ENCODE measurements around the gene SLC5A6.

SLC5A6 gene

DNA sequence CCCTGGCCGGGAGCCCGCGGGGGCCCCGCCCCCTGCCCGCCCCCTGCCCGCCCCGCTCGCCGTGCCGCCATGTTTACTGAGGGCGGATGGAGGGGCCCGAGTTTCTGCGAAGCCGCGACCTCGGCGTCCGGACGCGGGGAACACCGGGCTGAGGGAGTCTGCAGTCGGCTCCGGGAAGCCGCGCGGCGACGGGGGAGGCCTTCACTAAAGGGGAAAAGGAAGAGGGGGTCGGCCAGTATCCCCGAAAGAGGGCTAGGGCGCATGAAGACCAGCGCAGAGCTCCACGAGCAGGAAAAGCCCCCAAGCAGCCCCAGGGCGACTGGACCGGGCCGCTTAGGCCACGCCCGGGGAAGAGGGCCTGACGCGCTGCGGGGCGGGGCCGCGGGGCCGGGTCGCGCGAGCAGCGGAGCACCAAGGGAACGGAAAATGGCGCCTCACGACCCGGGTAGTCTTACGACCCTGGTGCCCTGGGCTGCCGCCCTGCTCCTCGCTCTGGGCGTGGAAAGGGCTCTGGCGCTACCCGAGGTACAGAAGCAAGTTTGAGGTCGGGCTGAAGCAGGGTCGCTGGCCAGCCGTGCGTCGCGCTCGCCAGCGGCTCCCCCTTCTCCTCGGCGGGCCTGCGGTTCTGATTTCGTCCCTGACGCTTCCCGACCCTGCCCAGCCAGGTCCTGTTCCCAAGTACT lies at the start of gene SLC5A6, which contains the start of gene ATRAID:
SLC5A6 (minus strand) TSS at position 326 of the 683 bp plus-strand sequence. CDS start 4,618 bp downstream, outside the sequence.
ATRAID (plus strand) TSS at position 99 of the 683 bp plus-strand sequence; CDS start at position 427, 328 bp downstream.
- peak; percentile 85 for DNase-seq (ENCODE audit: low spot score)

DNA sequence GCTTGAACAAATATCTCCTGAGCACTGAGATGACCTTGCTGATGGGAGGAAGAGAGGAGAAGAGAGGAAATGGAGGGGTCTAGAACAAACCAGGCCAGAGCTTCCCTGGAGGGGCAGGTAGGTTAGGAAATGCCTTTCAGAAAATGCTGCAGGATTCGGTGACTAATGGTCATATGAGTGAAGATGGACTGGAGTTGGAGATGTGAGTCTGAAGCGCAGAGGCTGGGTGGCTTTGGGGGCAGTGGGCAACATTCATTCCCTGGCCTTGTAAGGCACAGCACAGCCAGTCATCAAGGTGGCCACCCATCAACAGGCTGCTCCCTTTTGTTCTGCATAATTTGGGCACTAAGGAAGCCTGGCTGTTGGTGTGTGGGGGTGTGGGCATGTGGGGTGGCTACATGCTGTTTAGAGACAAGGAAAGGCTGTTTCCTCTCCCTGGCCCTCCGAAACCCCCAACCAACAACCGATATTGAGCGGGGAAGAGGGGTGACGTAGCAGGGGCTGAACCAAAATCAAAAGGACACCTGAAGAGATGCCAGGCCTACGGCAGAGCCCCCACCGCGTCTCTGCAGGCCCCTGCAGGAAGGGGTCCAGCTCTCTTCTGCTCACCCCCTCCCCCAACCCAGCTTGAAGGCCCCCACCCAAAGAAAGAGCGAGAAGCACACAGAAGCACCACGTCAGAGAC lies 49.3 kb upstream of the SLC5A6 start:
- no peak for DNase-seq (ENCODE audit: low spot score)

DNA sequence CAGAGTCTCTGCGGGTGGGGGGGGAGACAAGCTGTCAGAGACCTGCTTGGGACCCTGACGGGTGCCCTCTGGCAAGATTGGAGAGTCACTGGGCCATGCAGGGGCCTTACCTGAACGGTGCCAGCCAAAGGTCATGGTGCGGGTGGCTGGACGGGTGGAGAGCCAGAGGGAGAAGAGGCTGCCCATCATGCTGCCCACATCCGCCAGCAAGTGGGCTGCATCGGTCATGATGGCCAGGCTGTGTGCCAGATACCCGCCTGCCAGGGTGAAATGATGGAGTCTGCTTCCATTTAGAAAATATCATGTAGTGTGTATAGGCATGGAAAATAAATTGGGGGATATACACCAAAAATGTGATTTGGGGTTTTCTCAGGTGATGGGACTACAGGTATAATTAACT lies 46.0 kb upstream of the SLC5A6 start:
- no peak for DNase-seq (ENCODE audit: low spot score)

DNA sequence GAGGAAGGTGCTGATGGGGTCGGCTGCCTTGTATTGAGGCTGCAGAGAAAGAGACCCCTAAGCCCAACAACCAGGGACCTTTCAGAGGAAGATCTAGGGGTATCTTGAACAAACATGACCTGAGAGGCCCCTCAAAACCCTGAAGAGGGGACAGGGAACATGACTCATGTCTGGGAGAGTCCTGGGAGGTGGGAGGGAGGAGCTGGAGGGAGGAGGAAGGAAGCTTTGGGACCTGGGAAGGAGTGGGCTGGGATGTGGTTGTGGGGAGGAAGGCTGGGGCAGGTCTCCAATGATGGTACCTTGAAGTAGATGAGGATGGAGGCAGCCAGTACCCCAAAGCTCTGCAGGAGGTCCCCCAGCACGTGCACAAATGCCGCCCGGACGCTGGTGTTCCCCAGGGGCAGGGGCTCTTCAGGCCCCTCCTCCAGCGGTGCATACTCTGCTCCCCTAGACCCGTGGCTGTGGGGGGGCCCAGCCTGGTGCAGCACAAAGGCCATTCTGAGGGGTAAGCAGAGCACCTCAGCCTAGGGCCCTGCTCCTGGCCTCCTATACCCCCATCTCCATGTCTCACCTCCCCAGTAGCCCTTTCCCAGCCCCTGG lies 44.9 kb upstream of the SLC5A6 start:
- DNase-seq (ENCODE audit: low spot score), result no peak

GRCh38 chr2:27255660-27256059 lies 43.6 kb upstream of the SLC5A6 start:
- DNase-seq (ENCODE audit: low spot score), result no peak

DNA sequence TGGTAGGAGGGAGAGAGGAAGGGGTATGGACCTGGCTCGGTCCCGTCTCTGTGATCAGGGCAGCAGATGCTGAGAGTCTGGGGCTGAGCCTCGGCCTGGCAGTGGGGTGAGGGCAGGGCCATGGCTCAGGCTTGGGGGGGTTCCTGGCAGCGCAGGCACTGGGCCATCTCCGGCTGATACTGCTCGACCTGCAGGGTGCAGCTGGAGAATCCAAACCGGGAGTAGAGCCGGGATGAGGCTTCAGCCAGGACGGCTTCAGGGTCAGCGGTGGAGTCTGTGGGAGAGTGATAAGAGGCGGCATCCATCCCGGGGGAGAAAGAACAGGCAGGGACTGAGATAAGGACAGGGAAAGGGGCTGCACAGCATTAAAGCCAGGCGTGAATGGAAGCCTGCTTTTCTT lies 43.1 kb upstream of the SLC5A6 start:
- DNase-seq (ENCODE audit: low spot score), result no peak

- DNase-seq (ENCODE audit: low spot score), result no peak
Measured at GRCh38 chr2:27251766-27252165, 39.7 kb upstream of the SLC5A6 start.

GRCh38 chr2:27250652-27251379 lies 38.7 kb upstream of the SLC5A6 start:
- no peak for DNase-seq (ENCODE audit: low spot score)

- DNase-seq (ENCODE audit: low spot score), result peak; percentile 27
Measured at GRCh38 chr2:27249891-27250651, 38.0 kb upstream of the SLC5A6 start.

DNA sequence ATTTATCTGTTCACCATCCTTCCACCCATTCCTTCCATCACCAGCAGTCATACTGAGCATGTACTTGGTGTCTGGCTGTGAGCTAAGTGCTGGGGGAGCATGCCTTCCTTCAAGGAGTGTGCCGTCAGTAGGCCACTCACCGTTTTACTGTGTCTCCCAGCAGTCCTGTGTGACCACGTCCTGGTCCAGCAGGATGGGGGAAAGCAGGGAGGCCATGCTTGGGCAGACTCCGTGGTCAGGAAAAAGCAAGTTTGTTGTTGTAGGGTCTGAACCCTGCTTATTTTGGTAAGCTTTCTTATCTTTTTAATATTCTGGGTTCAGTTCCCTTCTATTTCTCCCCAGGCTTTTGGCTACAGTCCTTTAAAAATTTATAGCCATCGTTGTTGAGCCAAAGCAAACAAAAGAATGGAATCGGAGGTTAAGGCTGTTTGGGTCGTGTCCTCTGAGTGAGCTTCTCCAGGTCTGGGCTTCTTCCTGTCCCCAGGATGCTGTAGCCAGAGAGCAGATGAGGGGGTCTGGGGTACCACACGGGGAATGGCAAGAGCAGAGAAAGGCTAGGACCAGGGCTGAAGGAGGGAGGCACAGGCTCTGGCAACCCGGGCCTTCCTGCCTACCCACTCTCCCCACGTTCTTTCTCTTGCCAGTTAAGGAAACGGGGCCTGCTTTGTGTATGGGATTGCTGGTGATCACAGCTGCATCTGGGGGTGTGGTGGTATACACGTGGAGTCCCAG lies 37.3 kb upstream of the SLC5A6 start:
- no peak for DNase-seq (ENCODE audit: low spot score)

DNA sequence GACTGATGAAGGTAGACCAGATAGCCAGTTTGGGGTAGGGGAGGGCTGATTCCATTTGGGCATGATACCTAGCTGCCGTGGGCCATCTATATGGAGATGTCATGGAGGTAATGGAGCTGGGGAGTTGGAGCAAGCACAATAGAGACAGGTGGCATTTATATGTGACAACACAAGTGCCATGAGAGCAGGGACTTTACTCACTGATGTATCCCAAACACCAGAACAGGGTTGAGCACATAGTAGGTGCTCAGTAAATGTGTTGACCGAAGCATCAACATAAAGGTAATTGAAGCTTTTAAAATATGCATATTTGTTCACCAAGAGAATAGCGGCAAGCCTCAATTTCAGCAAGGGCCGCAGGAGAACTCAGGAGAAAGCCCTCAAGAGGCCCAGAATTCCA lies 35.8 kb upstream of the SLC5A6 start:
- no peak for DNase-seq (ENCODE audit: low spot score)

DNA sequence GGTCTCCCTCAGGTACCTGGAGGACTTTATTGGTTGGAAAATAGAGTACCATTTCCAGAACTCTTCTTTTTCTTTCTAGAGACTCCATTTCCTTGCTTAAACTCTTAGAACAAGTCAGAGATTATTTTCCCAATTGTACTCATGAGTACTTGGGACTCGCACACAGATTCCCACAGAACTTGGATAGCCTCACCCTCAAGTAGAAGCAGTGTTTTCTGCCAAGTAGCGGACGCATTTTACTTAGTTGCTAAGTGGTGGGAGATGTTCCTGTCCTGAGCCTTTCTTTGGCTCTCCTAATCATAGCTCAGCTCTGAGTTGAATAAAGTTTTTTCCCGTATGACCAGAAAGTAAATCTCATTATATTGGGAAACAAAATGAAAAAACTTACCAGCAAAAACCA lies 33.6 kb upstream of the SLC5A6 start:
- no peak for DNase-seq (ENCODE audit: low spot score)

- no peak for DNase-seq (ENCODE audit: low spot score)
Measured at GRCh38 chr2:27245116-27245515, 33.0 kb upstream of the SLC5A6 start.

GRCh38 chr2:27243391-27244130 lies 31.5 kb upstream of the SLC5A6 start:
- DNase-seq (ENCODE audit: low spot score), result no peak

GRCh38 chr2:27242614-27242951 lies 30.5 kb upstream of the SLC5A6 start:
- DNase-seq (ENCODE audit: low spot score), result no peak

- DNase-seq (ENCODE audit: low spot score), result no peak
Measured at GRCh38 chr2:27241761-27242613, 29.9 kb upstream of the SLC5A6 start.

DNA sequence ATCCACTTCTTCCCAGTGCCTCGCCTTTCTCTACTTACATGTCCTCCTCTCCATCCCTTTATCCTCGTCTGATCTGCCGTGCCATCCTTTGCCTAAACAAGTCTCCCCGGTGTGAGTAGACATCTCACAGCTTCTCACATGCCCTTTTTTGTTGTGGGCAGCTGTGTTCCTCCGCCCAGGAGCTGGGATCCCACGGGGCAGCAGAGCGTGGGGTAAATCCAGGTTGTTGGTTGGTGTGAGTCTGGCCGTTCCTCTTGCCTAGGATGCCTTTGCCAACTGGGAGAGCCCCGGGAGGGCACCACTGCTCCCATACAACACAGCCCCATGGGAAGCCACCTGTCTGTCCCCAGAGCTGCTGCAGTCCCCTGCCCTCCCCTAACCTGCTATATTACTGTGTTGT lies 28.3 kb upstream of the SLC5A6 start:
- DNase-seq (ENCODE audit: low spot score), result no peak

DNA sequence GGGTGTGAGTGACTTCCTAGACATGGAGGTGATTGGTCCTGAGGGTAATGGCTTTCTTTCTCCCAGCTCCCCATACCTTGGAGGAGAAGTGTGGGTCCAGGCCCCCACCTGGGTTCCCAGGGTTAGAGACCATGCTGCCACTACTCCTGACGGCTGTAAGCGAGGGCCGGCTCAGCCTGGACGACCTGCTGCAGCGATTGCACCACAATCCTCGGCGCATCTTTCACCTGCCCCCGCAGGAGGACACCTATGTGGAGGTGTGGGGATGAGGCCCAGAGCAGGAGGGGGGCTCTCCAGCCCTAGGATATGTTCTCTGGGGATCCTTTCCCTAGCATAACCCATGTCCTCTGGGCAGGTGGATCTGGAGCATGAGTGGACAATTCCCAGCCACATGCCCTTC lies 26.9 kb upstream of the SLC5A6 start:
- DNase-seq (ENCODE audit: low spot score), result no peak

GRCh38 chr2:27237341-27237945 lies 25.4 kb upstream of the SLC5A6 start:
- DNase-seq (ENCODE audit: low spot score), result no peak
